ENCODE measurements around the gene SMC2. TPM values are rescaled to one million over a fixed set of nuclear protein-coding genes. Genes with fewer than 3 reads are reported as not detected.

Gene SMC2
- total RNA-seq, 2 experiments from 2014 or later = 57.9 to 58.1 TPM

DNA sequence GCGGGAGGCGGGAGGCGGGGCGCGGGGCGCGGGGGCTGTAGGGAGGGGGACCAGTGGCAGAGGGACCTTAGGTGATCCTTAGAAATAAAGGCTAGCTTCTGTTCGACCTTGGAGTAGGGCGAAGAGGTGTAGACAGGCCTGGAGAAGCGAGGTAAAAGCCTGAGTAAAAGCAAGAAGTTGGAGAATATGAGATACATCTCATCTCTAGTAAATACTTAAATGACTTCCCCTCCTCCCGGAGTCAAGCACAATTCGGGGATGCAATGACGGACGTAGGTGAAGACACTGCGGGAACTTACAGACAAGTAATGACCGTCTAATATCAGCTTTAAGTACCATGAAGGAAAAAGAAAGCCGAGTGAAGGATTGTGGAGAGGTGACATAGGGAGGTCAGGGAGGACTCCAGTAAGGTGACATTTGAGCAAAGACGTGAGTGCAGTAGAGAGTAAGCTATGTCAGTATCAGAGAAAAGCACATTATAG lies 466 bp downstream of the SMC2 start:
- CTCF ChIA-PET = no interaction called here

DNA sequence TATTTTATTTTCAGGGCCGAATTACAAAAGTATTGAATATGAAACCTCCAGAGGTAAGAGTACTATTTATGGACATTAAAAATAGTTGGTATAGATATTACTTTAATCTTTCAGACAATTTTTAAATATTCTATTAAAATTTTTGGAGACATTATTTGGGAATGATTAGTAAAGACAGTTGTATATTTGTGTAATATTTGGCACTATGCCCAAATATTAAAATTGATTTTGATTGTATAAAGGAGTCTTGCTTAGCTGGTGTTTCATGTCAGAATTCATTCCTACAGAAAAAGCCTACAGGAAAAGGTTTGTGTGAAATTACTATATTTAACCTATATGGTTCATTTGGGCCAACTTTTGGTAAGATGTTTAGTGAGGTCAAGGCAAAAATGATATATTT lies 5.5 kb downstream of the SMC2 start:
- POLR2A ChIA-PET = no interaction called here
- CTCF ChIA-PET = no interaction called here

More for the DNA sequence above, 466 bp downstream of the SMC2 start:
- POLR2A ChIA-PET = interaction anchor here (0.5 to 0.8 kb wide), 2 partner anchors 44 to 103 kb away, joined by 3 read pairs; no protein-coding TSS in a partner anchor

DNA sequence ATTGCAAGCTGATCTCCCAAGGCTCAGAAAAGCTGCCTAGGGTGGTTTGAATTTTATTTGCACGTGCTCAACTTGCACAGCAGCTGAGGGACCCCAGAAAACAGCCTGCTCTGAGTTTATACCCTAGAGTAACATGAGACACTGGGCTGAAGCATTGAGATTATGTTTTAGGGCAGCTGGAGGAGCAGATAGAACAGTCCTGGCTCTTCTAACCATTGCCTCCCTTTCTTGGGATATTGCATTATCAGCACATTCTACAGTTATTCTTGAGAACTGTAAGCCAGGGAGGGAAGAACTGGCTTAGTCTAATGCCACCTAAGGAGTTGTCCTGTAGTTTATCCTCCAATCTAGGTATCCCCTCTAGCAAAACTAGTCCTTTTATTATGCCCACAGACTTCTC lies 10.3 kb downstream of the SMC2 start:
- POLR2A ChIA-PET = no interaction called here
- CTCF ChIA-PET = no interaction called here

DNA sequence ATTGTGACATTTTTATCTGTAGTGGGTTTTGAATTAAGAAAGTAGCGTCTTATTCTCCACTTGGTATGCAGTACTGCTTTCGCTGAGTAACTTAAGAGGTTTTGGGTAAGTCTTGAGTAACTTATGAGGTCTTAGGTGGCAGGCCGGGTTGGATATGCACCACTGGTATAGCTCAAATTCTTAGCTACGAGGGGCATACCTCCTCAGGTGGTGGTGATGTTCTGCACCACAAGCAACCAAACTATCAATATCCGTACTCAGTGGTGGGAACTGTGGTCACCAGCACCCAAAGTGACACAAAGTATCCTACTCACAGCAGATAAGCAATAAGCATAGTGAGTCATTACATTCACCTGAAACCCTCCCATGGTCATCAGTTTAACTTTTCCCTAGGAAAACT lies 13.7 kb downstream of the SMC2 start:
- POLR2A ChIA-PET = no interaction called here
- CTCF ChIA-PET = no interaction called here

DNA sequence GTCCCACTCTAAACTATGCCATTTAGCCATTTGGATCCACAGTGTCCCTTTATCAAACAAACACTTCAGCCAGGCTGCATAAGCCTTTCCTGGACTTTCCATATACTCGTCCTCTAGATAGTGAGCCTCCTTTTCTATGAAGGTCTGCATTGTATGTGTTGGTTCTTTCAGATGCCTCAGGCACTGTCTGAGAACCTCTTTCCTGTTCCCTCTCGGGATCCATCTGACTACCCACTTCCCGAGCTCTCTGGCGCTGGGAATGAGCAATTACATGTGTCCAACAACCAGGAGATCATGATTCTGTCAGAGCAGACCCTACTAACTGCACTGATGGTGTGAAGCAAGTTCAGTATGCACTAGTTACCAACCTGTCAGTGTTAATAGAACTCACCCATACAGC lies 14.2 kb downstream of the SMC2 start:
- ChIA-PET POLR2A (no interaction called here), CTCF (no interaction called here)

DNA sequence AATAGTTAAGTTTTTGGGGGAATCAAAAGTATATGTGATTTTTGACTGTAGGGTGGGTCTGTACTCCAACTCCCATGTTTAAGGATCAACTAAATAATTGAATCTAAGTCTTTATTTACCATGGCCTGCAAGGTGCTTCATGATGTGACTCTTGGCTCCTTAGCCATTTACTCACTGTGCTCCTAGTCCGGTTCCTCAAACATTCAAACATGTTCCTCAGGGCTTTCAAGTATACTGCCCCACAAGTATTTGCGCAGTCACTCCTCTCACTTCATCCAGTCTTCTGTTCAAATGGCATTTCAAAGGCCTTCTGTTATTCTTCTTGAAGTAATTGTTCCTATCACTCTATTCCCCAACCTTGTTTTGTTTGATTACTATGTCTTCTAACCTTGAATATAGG lies 16.4 kb downstream of the SMC2 start:
- POLR2A ChIA-PET = no interaction called here
- CTCF ChIA-PET = no interaction called here

DNA sequence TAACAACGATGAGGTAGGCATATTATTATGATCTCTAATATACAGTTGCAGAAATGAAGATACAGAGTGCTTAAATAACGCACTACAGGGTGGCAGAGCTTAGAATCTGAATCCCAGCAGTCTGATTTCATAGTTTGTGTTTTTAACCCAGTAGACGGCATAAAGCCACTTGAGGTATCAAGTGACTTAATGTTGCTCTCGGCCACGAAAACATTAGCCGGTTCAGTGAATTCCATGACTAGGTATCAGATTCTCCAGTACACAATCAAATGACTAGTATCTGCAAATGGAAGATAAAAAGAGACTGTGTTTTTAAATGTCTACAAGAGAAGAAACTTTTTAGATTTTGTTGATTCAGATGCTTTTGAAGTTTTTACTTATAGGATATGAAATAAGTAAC lies 24.8 kb downstream of the SMC2 start:
- CTCF ChIA-PET = no interaction called here
- POLR2A ChIA-PET = no interaction called here

DNA sequence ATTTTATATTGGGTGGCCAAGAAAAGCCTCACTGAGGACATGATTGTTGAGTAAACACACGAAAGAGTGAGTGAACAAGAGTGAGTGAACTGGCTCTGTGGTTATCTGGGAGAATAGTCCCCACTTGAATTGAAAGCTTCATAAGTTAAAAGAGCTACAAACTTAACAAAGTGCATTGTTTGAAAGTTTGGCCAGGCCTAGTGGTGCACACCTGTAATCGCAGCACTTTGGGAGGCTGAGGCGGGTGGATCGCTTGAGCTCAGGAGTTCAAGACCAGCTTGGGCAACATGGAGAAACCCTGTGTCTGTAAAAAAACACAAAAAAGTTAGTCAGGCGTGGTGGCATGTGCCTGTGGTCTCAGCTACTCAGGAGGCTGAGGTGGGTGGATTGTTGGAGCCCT lies 26.9 kb downstream of the SMC2 start:
- ChIA-PET CTCF (no interaction called here), POLR2A (no interaction called here)

DNA sequence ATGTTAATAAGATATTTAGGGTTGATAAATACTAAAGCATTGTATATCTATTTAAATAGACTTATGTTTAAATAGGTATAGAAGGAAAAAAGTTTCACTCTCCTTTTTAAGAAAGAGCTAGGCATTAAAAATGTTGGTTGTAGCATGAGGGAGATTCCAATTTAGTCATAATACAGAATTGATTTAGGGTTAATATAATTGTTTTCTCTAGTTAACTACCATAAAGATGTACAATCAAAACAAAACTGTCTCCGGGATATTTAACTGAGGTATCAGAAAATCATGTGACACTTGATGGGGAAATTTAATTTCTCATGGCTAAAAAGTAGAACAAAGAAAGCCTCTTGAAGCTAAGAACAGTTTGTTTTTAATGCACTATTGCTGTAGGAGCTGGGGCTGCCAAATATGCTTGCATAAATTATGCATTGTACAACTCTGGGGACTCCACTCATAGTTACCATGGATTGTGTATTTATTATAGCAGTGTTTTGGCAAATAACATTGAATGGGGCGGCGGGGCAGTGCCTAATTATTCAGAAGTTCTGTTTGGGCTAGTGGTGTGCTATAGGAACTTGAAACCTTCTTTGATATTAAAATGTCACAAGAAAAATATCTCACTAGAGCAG lies 44.2 kb downstream of the SMC2 start:
- ChIA-PET POLR2A (no interaction called here), CTCF (interaction anchor here (0.7 kb wide), 1 partner anchor 11 kb away, joined by 3 read pairs; no protein-coding TSS in a partner anchor)

DNA sequence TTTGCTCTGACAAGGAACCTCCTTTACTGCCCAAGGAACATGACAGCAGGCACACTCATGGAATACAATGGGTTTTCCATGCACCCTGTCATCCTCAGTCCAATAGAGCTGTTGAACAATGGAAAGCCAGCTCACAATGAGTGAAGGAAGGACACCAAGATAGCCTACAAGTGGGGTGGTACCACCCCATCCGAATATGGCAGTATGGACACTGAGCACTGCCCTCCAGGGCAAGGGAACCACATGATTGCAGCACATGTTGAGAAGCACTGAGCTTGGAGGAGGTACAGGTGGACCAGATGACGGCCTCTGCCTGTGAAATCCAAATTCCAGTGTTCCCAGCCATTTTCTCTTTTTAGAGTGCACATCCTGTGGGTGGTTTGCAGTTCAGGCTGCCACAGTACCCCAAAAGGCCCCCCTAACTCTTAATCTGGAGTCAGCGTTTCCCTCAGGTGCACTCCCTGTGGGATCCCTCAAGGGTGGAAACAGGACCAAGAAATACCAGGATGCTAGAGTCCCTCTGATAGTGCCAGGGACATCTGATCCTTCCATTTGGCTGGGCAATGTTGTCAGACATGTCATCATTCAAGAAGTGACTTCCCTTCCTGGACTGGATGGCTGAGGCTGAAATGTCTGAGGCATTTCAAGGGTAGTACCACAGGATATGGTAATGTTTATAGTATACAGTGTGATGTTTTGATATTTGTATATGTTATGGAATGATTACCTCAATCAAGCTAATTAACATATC lies 48.9 kb downstream of the SMC2 start:
- POLR2A ChIA-PET = no interaction called here

DNA sequence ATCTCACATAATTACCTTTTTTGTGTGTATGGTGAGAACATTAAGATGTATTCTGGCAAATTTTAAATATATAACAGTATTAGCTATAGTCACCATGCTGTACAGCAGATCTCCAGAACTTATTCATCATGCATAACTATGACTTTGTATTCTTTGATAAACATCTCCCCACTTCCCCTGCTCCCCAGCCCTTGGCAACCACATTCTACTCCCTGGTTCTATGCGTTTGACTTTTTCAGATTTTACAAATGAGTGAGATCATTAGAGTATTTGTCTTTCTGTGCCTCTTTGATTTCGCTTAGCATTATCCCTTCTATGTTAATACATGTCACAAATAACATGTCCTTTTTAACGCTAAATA lies 49.4 kb downstream of the SMC2 start:
- CTCF ChIA-PET = no interaction called here
- POLR2A ChIA-PET = no interaction called here

More for the DNA sequence above, 48.9 kb downstream of the SMC2 start:
- CTCF ChIA-PET = no interaction called here

DNA sequence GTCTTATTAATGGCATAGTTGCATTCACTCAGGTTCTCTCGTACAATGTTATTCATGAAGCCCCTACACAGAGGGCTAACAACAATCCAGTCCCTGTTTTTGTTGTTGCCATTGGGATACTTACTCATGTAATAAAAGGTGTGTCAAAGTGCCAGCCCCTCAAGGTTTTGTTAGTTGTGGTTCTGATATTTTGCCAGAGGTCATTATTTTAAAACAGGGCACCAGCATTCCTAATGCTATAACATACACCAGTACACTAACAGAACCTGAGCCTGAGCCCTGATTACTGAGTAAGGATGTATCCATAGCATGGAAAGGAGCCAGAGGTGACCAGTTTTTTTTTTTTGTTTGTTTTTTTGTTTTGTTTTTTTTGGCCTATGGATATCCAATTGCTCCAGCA lies 50.2 kb downstream of the SMC2 start:
- ChIA-PET CTCF (no interaction called here), POLR2A (no interaction called here)

DNA sequence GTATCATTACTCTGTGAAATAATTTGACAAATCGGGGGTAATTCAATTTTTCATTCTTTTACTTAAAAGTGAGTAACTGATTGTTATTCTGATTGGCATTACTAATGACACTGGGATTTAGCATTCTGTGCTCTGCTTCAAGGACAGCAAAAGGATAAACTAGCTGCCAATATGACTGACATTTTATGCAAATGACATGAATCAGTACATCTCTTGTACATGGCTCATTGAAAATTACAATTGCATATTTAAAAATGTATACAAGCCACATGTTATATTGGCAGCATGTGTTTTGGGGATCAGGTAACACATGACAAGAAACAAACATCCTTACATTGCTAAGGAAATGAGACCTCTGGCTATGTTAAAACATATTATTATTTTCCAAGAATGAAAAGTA lies 79.0 kb downstream of the SMC2 start:
- ChIA-PET CTCF (no interaction called here), POLR2A (no interaction called here)

DNA sequence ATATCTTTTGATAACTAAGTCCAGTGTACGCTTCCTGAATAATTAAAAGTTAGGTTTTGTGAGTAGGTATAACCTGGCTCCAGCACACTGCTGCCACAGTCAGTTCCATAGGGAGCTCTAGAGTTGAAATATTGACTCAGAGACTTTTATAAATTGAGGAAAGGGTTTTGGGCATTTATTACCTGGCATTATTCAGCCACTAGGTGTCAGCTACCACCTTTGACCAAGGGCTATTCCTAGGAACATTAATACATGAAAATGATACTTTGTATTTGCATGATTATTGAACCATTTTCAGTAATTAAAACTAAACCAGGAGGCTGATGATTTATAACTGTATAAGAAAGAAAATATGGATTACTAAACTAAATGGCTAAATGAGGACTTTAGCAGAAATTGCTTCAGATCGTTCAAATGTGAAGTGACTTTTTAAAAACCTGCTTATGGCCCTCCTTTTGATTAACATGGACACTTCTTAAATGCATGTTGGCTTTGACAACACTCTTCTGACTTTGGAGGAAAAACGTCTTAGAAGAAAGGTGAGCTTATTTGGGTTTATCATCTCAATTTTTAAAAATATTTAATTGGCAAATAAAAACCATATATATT lies 83.0 kb downstream of the SMC2 start:
- CTCF ChIA-PET = no interaction called here
- POLR2A ChIA-PET = no interaction called here

DNA sequence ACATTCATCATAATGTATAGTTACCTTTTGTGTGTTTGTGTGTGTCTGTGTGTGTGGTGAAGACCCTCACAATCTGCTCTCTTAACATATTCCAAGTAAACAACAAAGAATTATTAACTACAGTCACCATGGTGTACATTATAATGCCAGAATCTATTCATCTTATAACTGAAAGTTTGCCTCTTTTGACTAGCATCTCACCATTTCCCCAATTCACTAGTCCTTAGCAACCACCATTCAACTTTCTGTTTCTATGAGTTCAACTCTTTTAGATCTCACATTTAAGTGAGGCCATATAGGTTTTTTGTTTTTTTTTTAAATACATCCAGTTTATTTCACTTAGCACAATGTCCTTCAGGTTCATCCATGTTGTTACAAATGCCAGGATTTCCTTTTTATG lies 83.6 kb downstream of the SMC2 start:
- POLR2A ChIA-PET = no interaction called here
- CTCF ChIA-PET = no interaction called here
